Measurements from ENCODE around the gene KAT5.
"Not testable (repeated sequence)": the region's sequence is repeated elsewhere in the genome, so short reads cannot be mapped to it uniquely, and the experiment has no call there.

GRCh38 chr11:65691847-65692246, 20.2 kb upstream of the KAT5 start:
- TF ChIP-seq, protein P1, sequence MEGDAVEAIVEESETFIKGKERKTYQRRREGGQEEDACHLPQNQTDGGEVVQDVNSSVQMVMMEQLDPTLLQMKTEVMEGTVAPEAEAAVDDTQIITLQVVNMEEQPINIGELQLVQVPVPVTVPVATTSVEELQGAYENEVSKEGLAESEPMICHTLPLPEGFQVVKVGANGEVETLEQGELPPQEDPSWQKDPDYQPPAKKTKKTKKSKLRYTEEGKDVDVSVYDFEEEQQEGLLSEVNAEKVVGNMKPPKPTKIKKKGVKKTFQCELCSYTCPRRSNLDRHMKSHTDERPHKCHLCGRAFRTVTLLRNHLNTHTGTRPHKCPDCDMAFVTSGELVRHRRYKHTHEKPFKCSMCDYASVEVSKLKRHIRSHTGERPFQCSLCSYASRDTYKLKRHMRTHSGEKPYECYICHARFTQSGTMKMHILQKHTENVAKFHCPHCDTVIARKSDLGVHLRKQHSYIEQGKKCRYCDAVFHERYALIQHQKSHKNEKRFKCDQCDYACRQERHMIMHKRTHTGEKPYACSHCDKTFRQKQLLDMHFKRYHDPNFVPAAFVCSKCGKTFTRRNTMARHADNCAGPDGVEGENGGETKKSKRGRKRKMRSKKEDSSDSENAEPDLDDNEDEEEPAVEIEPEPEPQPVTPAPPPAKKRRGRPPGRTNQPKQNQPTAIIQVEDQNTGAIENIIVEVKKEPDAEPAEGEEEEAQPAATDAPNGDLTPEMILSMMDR (IDR thresholded peaks at IDR 0.05) = not testable (repeated sequence)
- TF ChIP-seq POLR2A (IDR thresholded peaks at IDR 0.05) = not testable (repeated sequence)

Data from tibial nerve (tissue), 3 donors.